ENCODE measurements around the gene KIF21B. TPM values are rescaled to one million over a fixed set of nuclear protein-coding genes. Genes with fewer than 3 reads are reported as not detected.

The KIF21B gene
- total and polyA plus RNA-seq, 2 of the 4 experiments (the other 2 are of a cell fraction): 0.36 to 0.55 TPM

DNA sequence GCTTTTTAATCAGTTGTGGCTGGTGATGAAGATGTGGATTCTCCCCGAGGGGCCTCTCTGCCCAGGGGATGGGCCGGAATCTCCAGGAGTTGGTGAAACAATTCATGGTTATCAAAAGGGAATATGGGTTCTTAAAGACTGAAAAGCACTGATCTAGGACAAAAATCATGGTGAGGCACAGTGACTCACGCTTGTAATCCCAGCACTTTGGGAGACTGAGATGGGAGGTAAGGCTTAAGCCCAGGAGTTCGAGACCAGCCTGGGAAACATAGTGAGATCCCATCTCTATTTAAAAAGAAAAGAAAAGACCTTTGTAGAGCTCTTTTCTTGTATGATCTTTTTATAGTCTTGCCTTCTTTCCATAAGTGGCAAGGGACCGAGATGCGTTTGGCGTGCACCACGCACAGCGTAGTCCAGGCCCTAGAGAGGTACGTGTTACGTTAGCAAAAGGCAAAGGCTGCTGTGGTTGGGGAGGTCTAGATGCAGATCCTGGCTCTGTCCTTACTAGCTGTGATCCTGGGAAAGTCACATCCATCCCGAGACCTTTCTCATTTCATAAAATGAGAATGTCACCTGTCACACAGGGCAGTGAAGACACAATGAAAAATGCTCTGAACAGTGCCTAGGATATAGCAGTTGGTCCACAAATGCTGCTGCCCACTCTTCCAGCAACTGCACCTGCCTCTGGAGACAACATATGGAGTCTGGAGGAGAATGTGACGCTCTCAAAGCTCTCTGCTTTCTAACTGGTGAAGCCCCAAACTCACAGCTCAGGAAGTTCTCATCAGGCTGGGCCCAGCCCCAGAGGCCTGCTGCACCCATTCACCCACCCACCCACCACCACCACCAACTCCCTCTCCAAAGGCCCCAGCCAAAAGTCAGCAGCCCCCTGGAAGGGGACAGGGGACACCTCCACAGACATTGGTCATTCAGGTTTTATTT is 54.8 kb downstream of the KIF21B start:
- Histone ChIP-seq H3K27me3 (ENCODE audit: control insufficient read depth, insufficient read depth, low read length) (peaks cover 15% of the 10 kb centered on the region), H3K23ac (ENCODE audit: low read depth, low read length) (no peak overlapping the region), H3K9me1 (ENCODE audit: insufficient read depth, low read length) (no peaks in the 10 kb centered on the region), H4K20me1 (ENCODE audit: insufficient read depth, low read length) (no peaks in the 10 kb centered on the region), H4K5ac (ENCODE audit: low read depth, low read length) (no peak overlapping the region), H3K9ac (ENCODE audit: low read depth, low read length) (no peak overlapping the region), H4K91ac (ENCODE audit: insufficient read depth, low read depth, low read length) (no peak overlapping the region), H3K36me3 (ENCODE audit: control insufficient read depth, insufficient read depth, low read length) (no peaks in the 10 kb centered on the region), H2AK9ac (replicated peaks; ENCODE audit: low read depth, low read length, poor library complexity) (no peak overlapping the region), H2BK120ac (ENCODE audit: low read depth, low read length) (no peak overlapping the region), H3K56ac (ENCODE audit: extremely low read depth, insufficient read depth, low read length) (no peak overlapping the region), H2AFZ (replicated peaks; ENCODE audit: low read length, poor library complexity) (no peak overlapping the region), H3K4me2 (ENCODE audit: low read depth, low read length) (no peak overlapping the region), H3K9me3 (ENCODE audit: control insufficient read depth, insufficient read depth, low read length) (no peaks in the 10 kb centered on the region), H2BK15ac (ENCODE audit: low read depth, low read length) (no peak overlapping the region), H3K18ac (ENCODE audit: low read depth, low read length) (no peak overlapping the region), H3K79me1 (ENCODE audit: low read depth in 1 of 2, low read length in 2 of 2) (no peaks in the 10 kb centered on the region), H2BK20ac (ENCODE audit: low read depth, low read length) (no peak overlapping the region), H3K4ac (ENCODE audit: low read depth, low read length) (no peak overlapping the region), H3K27ac (ENCODE audit: insufficient read depth, low read length) (no peak overlapping the region), H3K4me1 (ENCODE audit: control insufficient read depth, insufficient read depth, low read length) (no peaks in the 10 kb centered on the region), H3K4me3 (ENCODE audit: insufficient read depth, low read depth, low read length) (no peak overlapping the region), H3K14ac (replicated peaks; ENCODE audit: low read depth, low read length) (no peak overlapping the region), H2AK5ac (ENCODE audit: low read depth, low read length) (no peak overlapping the region), H2BK5ac (ENCODE audit: low read depth, low read length, poor library complexity, severe bottlenecking) (no peak overlapping the region), H4K8ac (ENCODE audit: low read depth in 2 of 2, low read length in 2 of 2) (no peak overlapping the region)
- ATAC-seq (ENCODE audit: low read depth) (no peak), DNase-seq (peak; percentile 44)
- WGBS, 2 experiments (ENCODE audit: extremely low coverage in 2 of 2, insufficient read length in 1 of 2): 80% methylated on average over 2 of the region's 13 CpGs; no CpG with 5 or more reads in 1 of the 2 experiments
- POLR2A ChIA-PET (ENCODE audit: unreplicated experiment): no interaction called here
- intact Hi-C loops (cut with micrococcal nuclease): no loop called here
- dilution Hi-C loops (cut with HindIII; ENCODE audit: low sequenced_read_pairs, unreplicated experiment): no loop called here
- no TSS peak for BruUV-seq (replicated peaks)
- in situ Hi-C loops (cut with MboI; ENCODE audit: low sequenced_read_pairs): no loop called here
- CTCF ChIA-PET: no interaction called here
- no peak for TF ChIP-seq RFX5 (IDR thresholded peaks at IDR 0.05; ENCODE audit: low read depth, low read length)
- no peak for TF ChIP-seq MAZ (IDR thresholded peaks at IDR 0.05; ENCODE audit: borderline replicate concordance, low read depth, low read length)
- TF ChIP-seq POLR2A (IDR thresholded peaks at IDR 0.05; ENCODE audit: low read depth, low read length): no peak
- TF ChIP-seq CEBPB (IDR thresholded peaks at IDR 0.05; ENCODE audit: low read depth, low read length): no peak
- no peak for TF ChIP-seq FOS (IDR thresholded peaks at IDR 0.05; ENCODE audit: low read depth, low read length)
- TF ChIP-seq RAD21 (IDR thresholded peaks at IDR 0.05; ENCODE audit: low read length): no peak
- TF ChIP-seq, protein P1, sequence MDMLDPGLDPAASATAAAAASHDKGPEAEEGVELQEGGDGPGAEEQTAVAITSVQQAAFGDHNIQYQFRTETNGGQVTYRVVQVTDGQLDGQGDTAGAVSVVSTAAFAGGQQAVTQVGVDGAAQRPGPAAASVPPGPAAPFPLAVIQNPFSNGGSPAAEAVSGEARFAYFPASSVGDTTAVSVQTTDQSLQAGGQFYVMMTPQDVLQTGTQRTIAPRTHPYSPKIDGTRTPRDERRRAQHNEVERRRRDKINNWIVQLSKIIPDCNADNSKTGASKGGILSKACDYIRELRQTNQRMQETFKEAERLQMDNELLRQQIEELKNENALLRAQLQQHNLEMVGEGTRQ (IDR thresholded peaks at IDR 0.05; ENCODE audit: low read depth, low read length): no peak
- no peak for TF ChIP-seq MAFK (IDR thresholded peaks at IDR 0.05; ENCODE audit: low read depth, low read length)
- no peak for TF ChIP-seq SMC3 (IDR thresholded peaks at IDR 0.05; ENCODE audit: low read depth, low read length)
- TF ChIP-seq MXI1 (IDR thresholded peaks at IDR 0.05; ENCODE audit: borderline replicate concordance, low read depth, low read length): no peak
- TF ChIP-seq NFE2L2 (IDR thresholded peaks at IDR 0.05; ENCODE audit: low read depth, low read length): no peak
- TF ChIP-seq CHD1 (IDR thresholded peaks at IDR 0.05; ENCODE audit: low read depth, low read length): no peak
- TF ChIP-seq, protein P2, sequence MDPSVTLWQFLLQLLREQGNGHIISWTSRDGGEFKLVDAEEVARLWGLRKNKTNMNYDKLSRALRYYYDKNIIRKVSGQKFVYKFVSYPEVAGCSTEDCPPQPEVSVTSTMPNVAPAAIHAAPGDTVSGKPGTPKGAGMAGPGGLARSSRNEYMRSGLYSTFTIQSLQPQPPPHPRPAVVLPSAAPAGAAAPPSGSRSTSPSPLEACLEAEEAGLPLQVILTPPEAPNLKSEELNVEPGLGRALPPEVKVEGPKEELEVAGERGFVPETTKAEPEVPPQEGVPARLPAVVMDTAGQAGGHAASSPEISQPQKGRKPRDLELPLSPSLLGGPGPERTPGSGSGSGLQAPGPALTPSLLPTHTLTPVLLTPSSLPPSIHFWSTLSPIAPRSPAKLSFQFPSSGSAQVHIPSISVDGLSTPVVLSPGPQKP (IDR thresholded peaks at IDR 0.05; ENCODE audit: borderline replicate concordance, low read depth, low read length): no peak
- TF ChIP-seq, protein P3, sequence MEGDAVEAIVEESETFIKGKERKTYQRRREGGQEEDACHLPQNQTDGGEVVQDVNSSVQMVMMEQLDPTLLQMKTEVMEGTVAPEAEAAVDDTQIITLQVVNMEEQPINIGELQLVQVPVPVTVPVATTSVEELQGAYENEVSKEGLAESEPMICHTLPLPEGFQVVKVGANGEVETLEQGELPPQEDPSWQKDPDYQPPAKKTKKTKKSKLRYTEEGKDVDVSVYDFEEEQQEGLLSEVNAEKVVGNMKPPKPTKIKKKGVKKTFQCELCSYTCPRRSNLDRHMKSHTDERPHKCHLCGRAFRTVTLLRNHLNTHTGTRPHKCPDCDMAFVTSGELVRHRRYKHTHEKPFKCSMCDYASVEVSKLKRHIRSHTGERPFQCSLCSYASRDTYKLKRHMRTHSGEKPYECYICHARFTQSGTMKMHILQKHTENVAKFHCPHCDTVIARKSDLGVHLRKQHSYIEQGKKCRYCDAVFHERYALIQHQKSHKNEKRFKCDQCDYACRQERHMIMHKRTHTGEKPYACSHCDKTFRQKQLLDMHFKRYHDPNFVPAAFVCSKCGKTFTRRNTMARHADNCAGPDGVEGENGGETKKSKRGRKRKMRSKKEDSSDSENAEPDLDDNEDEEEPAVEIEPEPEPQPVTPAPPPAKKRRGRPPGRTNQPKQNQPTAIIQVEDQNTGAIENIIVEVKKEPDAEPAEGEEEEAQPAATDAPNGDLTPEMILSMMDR (conservative IDR thresholded peaks at IDR 0.05; ENCODE audit: low read depth, low read length): no peak
- no peak for TF ChIP-seq RCOR1 (IDR thresholded peaks at IDR 0.05; ENCODE audit: insufficient replicate concordance, low read length)

Measured in IMR-90 (cell line).